ENCODE data around the gene MAML2.

- TF ChIP-seq, protein P1, sequence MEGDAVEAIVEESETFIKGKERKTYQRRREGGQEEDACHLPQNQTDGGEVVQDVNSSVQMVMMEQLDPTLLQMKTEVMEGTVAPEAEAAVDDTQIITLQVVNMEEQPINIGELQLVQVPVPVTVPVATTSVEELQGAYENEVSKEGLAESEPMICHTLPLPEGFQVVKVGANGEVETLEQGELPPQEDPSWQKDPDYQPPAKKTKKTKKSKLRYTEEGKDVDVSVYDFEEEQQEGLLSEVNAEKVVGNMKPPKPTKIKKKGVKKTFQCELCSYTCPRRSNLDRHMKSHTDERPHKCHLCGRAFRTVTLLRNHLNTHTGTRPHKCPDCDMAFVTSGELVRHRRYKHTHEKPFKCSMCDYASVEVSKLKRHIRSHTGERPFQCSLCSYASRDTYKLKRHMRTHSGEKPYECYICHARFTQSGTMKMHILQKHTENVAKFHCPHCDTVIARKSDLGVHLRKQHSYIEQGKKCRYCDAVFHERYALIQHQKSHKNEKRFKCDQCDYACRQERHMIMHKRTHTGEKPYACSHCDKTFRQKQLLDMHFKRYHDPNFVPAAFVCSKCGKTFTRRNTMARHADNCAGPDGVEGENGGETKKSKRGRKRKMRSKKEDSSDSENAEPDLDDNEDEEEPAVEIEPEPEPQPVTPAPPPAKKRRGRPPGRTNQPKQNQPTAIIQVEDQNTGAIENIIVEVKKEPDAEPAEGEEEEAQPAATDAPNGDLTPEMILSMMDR (IDR thresholded peaks at IDR 0.05) = no peak
- no peak for TF ChIP-seq POLR2A (IDR thresholded peaks at IDR 0.05)
These were observed 260.1 kb downstream of the MAML2 start for GRCh38 chr11:96082936-96083335.

Data from stomach (tissue), 4 donors.